Ammon's horn (tissue), 1 donor: Measurements from ENCODE around the gene ATAD3C.

Experiments
- DNase-seq: peaks from one replicate; pipeline ENCODE4 v3.0.0-alpha.2; 2016; ENCODE audit warnings: low spot score

The ATAD3C gene

DNA sequence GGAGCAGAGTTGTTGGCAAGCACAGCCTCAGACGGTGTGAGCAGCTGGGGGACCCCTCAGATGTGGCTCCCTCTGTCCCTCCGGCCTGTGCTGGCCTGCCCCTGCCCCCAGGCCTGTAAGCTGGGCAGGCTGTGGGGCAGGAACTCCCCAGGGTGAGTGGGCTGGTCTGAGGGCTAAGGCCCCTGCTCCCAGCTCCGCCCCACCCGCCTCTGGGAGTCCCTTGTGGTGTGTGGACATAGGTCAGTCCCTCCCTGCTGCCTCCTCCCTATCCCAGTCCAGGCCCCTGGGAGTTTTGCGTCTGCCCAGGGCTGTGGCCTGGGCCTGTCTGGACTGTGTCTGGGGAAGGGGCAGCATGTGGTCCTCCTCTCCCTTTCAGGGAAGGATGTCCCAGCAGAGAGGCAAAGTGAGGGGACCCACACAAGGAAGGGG is 17.6 kb upstream of the ATAD3C start:
- no peak for DNase-seq

DNA sequence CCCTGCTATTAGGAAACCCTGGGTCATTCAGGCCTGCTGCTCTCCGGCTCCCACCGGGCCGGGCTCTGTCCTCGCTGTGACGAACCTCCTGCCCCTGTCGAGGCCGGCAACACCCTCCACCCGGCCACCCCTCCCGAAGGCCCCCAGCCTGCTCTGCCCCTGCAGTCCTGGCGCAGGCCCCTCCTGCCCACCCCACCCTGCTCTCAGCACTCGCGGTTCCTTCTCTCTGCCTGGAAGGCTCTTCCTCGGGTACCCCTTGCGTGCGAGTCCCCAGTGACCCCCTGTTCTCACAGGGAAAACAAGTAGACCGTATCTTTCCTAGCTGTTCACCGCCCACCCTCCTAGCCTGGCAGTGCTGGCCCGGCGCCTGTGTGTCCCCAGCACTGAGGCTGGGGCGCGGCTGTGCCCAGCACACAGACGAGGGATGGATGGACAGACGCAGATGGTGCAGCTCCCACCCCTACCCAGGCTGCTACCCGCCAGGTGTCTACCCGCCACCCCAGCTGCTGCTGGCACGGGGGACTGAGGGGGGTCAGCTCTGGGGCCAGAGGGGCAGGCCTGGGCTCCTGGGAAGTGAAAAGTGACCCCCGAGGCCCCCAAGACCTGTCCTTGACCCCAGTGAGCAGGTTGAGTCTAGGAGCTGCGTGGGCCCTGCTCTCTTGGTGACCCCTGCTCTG is 17.1 kb upstream of the ATAD3C start:
- DNase-seq: no peak

- peak; percentile 88 for DNase-seq
These were observed 16.3 kb upstream of the ATAD3C start for GRCh38 chr1:1432951-1433803.

- DNase-seq: no peak
These were observed 15.7 kb upstream of the ATAD3C start for GRCh38 chr1:1433804-1434130.

DNA sequence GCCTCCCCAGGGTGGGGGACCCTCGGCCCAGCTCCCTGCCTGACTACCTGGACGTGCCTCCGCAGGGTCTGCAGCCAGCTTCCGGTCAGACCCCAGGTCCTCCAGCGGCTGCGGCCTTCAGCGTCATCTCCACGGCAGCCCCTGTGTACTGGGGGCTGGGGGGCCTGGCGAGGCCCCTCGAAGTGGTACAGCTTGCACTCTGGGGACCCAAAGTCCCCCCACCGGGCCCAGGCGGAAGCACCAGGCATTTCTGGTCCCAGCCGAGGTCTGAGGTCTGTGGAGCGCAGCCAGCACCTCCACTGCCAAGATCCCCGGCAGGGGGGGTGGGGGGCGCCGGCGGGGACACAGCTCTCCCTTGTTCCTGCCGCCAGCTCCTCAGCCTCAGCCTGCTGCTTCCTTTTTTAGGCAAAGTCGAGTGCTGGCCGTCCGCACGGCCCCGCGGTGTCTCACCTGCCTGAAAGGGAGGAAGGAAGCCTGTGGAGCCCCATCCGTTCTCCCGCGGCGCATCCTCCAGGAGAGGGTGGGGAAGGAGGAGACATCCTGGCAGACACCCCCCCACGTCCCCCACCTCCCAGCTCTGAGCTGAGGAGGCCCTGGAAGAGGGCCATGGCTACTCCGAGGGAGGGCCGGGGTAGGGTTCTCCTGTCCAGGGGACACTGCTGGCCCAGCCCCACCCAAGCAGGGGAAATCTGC is 15.2 kb upstream of the ATAD3C start:
- peak; percentile 80 for DNase-seq

DNA sequence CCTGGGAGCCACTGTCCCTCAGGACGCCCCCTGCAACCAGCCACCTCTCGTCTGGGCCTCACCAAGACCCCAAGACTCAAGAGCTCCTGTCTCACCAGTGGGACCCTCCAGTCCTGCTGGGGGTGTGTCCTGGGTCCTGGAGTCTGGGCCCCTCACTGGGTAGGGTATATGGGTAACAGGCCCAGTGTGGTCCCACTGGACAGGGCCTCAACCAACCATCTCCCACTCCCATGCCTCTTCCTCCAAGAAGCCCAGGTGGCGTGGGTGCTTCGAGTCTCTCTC is 14.7 kb upstream of the ATAD3C start:
- no peak for DNase-seq

GRCh38 chr1:1435106-1435903 is 14.2 kb upstream of the ATAD3C start, which contains the start of gene VWA1:
Gene VWA1 (plus strand): TSS chr1:1435690. CDS start chr1:1435749, 59 bp downstream.
- DNase-seq: peak; percentile 83

- DNase-seq: no peak
These were observed 13.4 kb upstream of the ATAD3C start for GRCh38 chr1:1435911-1436629.

DNA sequence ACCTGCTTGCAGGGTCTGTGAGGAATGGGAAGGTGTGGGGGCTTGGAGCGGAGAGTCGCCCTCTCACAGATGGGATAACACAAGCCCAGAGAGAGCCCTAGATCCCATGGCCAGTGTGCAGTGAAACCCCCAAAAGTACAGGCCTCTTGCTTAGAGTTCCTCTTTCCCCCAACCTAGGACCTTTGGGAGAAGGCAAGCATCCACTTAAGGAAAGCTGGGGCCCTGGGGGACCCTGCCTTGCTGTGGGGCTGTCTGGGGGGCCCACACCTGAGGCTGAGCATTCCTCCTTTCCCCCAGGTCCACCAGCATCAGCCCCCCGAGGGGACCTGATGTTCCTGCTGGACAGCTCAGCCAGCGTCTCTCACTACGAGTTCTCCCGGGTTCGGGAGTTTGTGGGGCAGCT is 12.9 kb upstream of the ATAD3C start:
- no peak for DNase-seq

DNA sequence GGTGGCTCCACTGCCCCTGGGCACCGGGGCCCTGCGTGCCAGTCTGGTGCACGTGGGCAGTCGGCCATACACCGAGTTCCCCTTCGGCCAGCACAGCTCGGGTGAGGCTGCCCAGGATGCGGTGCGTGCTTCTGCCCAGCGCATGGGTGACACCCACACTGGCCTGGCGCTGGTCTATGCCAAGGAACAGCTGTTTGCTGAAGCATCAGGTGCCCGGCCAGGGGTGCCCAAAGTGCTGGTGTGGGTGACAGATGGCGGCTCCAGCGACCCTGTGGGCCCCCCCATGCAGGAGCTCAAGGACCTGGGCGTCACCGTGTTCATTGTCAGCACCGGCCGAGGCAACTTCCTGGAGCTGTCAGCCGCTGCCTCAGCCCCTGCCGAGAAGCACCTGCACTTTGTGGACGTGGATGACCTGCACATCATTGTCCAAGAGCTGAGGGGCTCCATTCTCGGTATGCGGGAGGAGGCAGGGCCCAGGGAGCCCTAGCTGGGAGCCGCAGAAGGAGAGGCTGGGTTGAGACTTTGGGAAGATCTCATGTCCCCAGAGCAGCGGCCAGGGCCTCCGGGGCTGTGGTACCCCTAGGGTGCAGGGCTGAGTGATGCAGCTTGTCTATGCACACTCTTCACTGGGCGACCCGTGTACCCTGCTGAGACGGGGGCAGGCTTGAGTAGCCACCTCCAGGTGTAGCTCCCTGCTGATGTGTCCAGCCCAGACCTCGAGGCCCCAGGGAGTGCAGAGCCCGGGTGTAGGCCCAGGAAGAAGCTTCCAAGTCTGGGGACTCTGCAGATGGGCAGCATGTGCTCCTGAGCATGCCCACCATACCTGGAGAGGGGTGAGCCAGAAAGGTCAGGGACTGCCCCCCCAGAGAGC is 12.2 kb upstream of the ATAD3C start:
- DNase-seq: no peak

DNA sequence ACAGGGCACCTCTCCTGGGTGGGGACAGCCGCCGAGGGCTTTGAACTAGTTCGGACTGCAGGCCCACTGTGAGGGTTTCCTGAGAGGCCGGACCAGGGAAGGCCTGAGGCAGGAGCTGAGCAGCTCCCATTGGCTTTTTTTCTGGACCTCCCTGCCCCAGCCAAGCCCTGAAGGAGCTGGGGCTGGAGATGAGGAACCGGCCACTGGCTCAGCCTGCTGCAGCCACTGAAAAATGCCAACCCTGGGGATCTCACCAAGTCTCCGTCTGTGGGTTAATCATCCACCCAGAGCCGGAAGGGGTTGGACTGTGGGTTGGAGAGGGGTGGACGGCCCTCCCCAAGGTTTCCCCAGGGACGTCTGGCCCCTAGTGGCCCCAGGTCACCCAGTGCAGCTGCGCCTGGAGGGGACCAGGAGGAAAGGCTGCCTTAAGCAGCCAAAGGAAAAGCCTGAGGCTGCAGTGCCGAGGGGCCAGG is 11.5 kb upstream of the ATAD3C start:
- DNase-seq: no peak

- DNase-seq: no peak
These were observed 10.7 kb upstream of the ATAD3C start for GRCh38 chr1:1438531-1439381.

DNA sequence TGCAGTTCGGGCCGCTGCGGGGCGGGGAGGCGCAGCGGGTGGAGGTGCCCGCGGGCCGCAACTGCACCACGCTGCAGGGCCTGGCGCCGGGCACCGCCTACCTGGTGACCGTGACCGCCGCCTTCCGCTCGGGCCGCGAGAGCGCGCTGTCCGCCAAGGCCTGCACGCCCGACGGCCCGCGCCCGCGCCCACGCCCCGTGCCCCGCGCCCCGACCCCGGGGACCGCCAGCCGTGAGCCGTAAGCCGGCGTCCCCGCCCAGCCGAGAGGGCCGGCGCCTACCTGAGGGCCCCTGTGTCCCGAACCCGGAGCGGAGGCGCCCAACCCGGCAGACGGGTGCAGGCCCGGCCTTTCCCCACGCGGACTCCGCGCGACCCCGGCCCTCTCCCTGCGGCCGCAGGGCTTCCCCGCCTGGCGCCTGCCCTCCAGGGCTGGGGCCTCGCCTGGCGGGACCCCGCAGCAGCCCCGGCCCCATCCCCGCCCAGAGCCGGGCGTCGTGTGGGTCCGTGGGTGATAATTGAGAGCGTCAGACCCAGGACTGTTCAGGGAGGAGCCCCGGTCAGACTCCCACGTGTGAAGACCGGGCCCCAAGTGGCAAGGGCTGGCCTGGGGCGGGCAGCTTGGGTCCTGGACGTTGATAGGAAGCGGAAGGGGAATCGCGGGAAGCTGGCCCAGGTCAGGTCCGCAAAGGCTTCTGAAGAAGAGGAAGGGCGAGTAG is 9.8 kb upstream of the ATAD3C start:
- no peak for DNase-seq

DNA sequence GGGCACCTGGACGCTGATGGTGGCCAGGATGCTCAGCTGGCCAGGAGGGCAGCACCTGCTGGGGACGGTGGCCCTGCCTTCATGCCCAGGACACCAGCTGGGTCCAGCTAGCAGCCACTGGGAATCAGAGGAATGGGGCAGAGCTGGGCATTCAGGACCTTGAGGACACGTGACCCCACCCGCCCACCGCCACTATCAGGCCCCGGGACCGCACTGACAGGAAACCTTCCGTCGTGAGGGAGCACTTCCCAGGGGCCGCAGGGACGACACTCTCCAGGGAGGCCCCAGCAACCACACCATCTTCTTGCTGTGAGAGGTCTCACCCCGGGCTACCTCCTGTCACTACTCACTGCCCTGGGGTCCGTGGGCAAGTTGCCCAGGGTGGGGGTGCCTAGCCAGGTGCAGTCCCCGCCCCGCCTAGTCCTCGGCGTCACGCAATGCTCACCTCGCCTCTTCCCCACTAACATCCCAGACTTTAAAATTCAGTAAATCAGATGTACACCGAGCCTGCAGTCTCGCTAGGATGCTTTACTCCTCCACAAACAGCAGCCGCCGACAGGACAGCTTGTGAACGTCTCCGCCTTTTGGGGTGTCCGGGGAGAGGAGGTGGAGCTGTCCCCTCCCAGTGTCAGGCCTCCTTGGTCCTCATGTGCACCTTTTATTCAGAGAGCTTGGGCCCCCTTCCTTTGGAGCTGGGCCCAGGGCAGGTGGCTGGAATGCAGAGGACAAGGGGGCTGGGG is 9.1 kb upstream of the ATAD3C start:
- no peak for DNase-seq

DNA sequence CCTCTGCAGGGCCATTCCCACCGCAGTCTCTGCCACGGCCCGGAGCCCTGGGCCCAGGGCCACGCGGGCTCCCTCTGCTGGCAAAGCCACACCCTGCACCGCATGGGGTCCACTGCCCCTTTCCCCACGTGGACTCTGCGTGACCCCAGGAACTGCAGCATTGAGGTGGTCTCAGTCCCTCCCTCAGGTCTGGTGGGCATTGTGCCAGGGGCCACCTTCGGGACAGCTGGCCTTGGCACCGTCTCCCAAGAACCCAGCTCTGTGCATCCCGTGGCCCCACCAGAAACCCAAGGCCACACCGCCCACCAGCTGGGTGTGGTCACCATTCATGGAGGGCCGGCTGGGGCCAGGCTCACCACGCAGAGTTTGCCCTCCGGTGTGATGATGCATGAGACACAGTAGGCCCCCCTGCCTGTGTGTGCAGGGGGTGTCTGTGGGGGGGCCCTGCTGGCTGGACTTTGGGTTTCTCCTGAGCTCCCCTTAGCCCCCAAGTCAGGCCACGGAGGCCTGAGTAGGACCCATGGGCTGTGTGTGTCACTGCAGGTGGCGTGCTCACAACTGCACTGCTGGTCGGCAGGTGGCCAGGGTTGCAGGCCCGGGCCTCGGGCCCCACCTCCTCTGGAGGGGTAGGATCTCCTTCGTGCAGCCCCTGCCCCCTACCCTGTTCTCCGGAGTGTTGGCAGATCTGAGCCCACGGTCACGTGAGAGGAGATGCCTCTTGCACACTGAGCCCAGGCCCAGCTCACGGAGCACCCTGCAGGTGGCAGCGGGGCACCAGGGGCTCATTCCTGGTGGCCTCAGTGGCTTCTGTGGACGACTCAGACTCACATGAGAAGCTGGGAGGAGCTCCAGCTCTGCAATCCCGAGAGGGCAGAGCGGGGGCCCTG is 8.2 kb upstream of the ATAD3C start:
- no peak for DNase-seq

GRCh38 chr1:1442069-1442770 is 7.3 kb upstream of the ATAD3C start:
- DNase-seq: no peak
